IMR-90 (cell line): ENCODE measurements around the gene KCNJ4. TPM values are rescaled to one million over a fixed set of nuclear protein-coding genes. Genes with fewer than 3 reads are reported as not detected.

Source experiments
- ATAC-seq: fragments of 200-7000 bp; cut with Tn5 transposase; 2 replicates; pipeline ENCODE4 v1.9.1; 2020; ENCODE audit warnings: low read depth, mild to moderate bottlenecking, moderate library complexity
- BruUV-seq: library from RNA; stranded (reverse); fragments of 400-500 nt; replicated peaks from 2 replicates; lab custom pipeline; 2021; lab: Mats Ljungman, UMichigan
- CTCF ChIA-PET: fragments of 300-600 bp; formaldehyde crosslinking; extraction: SDS; loops from one replicate; lab custom pipeline; 2021; ENCODE audit warnings: antibody characterized with exemption; lab: Yijun Ruan, JAX
- POLR2A ChIA-PET: fragments of 300-600 bp; sonication (Branson Sonifier 250); formaldehyde crosslinking; loops from one replicate; lab custom pipeline; 2022; ENCODE audit warnings: antibody characterized with exemption; ENCODE audit not compliant: unreplicated experiment; lab: Charles Lee
- DNase-seq: peaks from one replicate; pipeline ENCODE4 v3.0.0; 2013
- H2AFZ ChIP-seq: replicated peaks from 2 replicates; pipeline ENCODE3; 2013; ENCODE audit warnings: low read length, mild to moderate bottlenecking; ENCODE audit not compliant: poor library complexity
- H2AK5ac ChIP-seq: 2 replicates; pipeline ENCODE4 v1.6.1; 2013; ENCODE audit warnings: low read depth, low read length, inconsistent platforms
- H2AK9ac ChIP-seq: replicated peaks from 2 replicates; pipeline ENCODE3; 2013; ENCODE audit warnings: mild to moderate bottlenecking, low read depth, low read length, moderate library complexity; ENCODE audit not compliant: poor library complexity
- H2BK120ac ChIP-seq: 2 replicates; pipeline ENCODE4 v1.6.1; 2013; ENCODE audit warnings: low read depth, low read length, inconsistent platforms
- H2BK15ac ChIP-seq: 3 replicates; pipeline ENCODE4 v1.6.1; 2013; ENCODE audit warnings: low read depth, low read length, inconsistent platforms
- H2BK20ac ChIP-seq: 2 replicates; pipeline ENCODE4 v1.6.1; 2013; ENCODE audit warnings: low read depth, mild to moderate bottlenecking, inconsistent platforms, low read length, moderate library complexity
- H2BK5ac ChIP-seq: 2 replicates; pipeline ENCODE4 v1.6.1; 2013; ENCODE audit warnings: mild to moderate bottlenecking, low read depth, low read length, inconsistent platforms; ENCODE audit not compliant: poor library complexity, severe bottlenecking
- H3K14ac ChIP-seq: replicated peaks from 2 replicates; pipeline ENCODE4 v1.6.1; 2013; ENCODE audit warnings: low read depth, low read length, inconsistent platforms
- H3K18ac ChIP-seq: 2 replicates; pipeline ENCODE4 v1.6.1; 2013; ENCODE audit warnings: low read depth, low read length, control low read depth
- H3K23ac ChIP-seq: 2 replicates; pipeline ENCODE4 v1.6.1; 2013; ENCODE audit warnings: low read depth, low read length, inconsistent platforms
- H3K27ac ChIP-seq: 2 replicates; pipeline ENCODE4 v1.5.1; 2013; ENCODE audit warnings: mild to moderate bottlenecking, control low read depth, low read length; ENCODE audit not compliant: insufficient read depth
- H3K27me3 ChIP-seq: 2 replicates; pipeline ENCODE4 v1.6.1; 2013; ENCODE audit warnings: low read length; ENCODE audit not compliant: control insufficient read depth, insufficient read depth
- H3K36me3 ChIP-seq: 2 replicates; pipeline ENCODE4 v1.6.1; 2013; ENCODE audit warnings: low read length, mixed read lengths; ENCODE audit not compliant: control insufficient read depth, insufficient read depth
- H3K4ac ChIP-seq: 2 replicates; pipeline ENCODE4 v1.6.1; 2013; ENCODE audit warnings: low read depth, low read length, inconsistent platforms
- H3K4me1 ChIP-seq: 2 replicates; pipeline ENCODE4 v1.6.1; 2013; ENCODE audit warnings: low read length, mixed read lengths; ENCODE audit not compliant: control insufficient read depth, insufficient read depth
- H3K4me2 ChIP-seq: 2 replicates; pipeline ENCODE4 v1.6.1; 2013; ENCODE audit warnings: low read depth, mild to moderate bottlenecking, control low read depth, low read length, moderate library complexity
- H3K4me3 ChIP-seq: 2 replicates; pipeline ENCODE4 v1.5.1; 2013; ENCODE audit warnings: low read depth, mild to moderate bottlenecking, control low read depth, low read length, moderate library complexity; ENCODE audit not compliant: insufficient read depth
- H3K56ac ChIP-seq: 2 replicates; pipeline ENCODE4 v1.6.1; 2013; ENCODE audit warnings: low read length, inconsistent platforms; ENCODE audit not compliant: insufficient read depth; ENCODE audit errors: extremely low read depth
- H3K79me1 ChIP-seq, 2 experiments: 2 replicates each; pipeline ENCODE4 v1.6.1; 2013; ENCODE audit warnings: low read length in 2 of 2, inconsistent platforms in 1 of 2, low read depth in 1 of 2
- H3K9ac ChIP-seq: 2 replicates; pipeline ENCODE4 v1.6.1; 2013; ENCODE audit warnings: low read depth, low read length, control low read depth
- H3K9me1 ChIP-seq: 2 replicates; pipeline ENCODE4 v1.6.1; 2013; ENCODE audit warnings: low read length, inconsistent platforms; ENCODE audit not compliant: insufficient read depth
- H3K9me3 ChIP-seq: 2 replicates; pipeline ENCODE4 v1.6.1; 2013; ENCODE audit warnings: low read length; ENCODE audit not compliant: control insufficient read depth, insufficient read depth
- H4K20me1 ChIP-seq: 2 replicates; pipeline ENCODE4 v1.6.1; 2013; ENCODE audit warnings: low read length, inconsistent platforms; ENCODE audit not compliant: insufficient read depth
- H4K5ac ChIP-seq: 2 replicates; pipeline ENCODE4 v1.6.1; 2013; ENCODE audit warnings: mild to moderate bottlenecking, low read depth, low read length, control low read depth
- H4K8ac ChIP-seq, 2 experiments: 2 replicates each; pipeline ENCODE4 v1.6.1; 2013; ENCODE audit warnings: low read depth in 2 of 2, low read length in 2 of 2, control low read depth in 1 of 2, inconsistent platforms in 1 of 2
- H4K91ac ChIP-seq: 2 replicates; pipeline ENCODE4 v1.6.1; 2013; ENCODE audit warnings: low read depth, low read length, inconsistent platforms; ENCODE audit not compliant: insufficient read depth
- BHLHE40 ChIP-seq: fragments of 150-350 bp; IDR thresholded peaks from 2 replicates; pipeline ENCODE4 v1.6.1; 2016; ENCODE audit warnings: mild to moderate bottlenecking, low read depth, low read length
- RFX5 ChIP-seq: IDR thresholded peaks from 2 replicates; pipeline ENCODE4 v1.8.0; 2012; ENCODE audit warnings: low read depth, mild to moderate bottlenecking, low read length, moderate library complexity
- WGBS, 2 experiments: methylation state at CpG; one replicate each; pipeline versions ENCODE4 v1.1.5 to v1.1.7; 2013; ENCODE audit warnings: missing lambda C conversion rate in 2 of 2; ENCODE audit not compliant: insufficient read length in 1 of 2; ENCODE audit errors: extremely low coverage in 2 of 2; 5-methylcytosine and 5-hydroxymethylcytosine counted together
- dilution Hi-C: fragments of 300-500 bp; cut with HindIII; formaldehyde crosslinking; loops from one replicate; pipeline ENCODE4 v1.14.3; 2018; ENCODE audit warnings: low sequenced_read_pairs; ENCODE audit not compliant: unreplicated experiment
- in situ Hi-C: fragments of 300-500 bp; cut with MboI; formaldehyde crosslinking; loops from 3 replicates; pipeline ENCODE4 v1.14.3; 2019; ENCODE audit warnings: low sequenced_read_pairs, inconsistent platforms, mixed read lengths
- intact Hi-C: fragments of 100-400 bp; cut with micrococcal nuclease; formaldehyde crosslinking; loops from 2 replicates; pipeline ENCODE4 v1.10.0; 2022
- polyA plus RNA-seq, 3 experiments: library from polyadenylated mRNA; depleted of rRNA; stranded (reverse); fragments of >200 nt; gene quantifications; 2 replicates each; pipeline ENCODE4 v1.2.3, GENCODE V29; 2012; ENCODE audit warnings: low replicate concordance in 1 of 3
- total RNA-seq: library from RNA; depleted of rRNA; stranded (reverse); fragments of >200 nt; gene quantifications from 2 replicates; pipeline ENCODE4 v1.2.3, GENCODE V29; 2012

The KCNJ4 gene
- total and polyA plus RNA-seq, 2 of the 4 experiments (the other 2 are of a cell fraction) = not detected

GRCh38 chr22:38487946-38488345 lies 32.9 kb upstream of the KCNJ4 start:
- Histone ChIP-seq H3K4ac (no peak overlapping the region), H3K36me3 (peaks cover 64% of the 10 kb centered on the region), H4K20me1 (peaks cover 89% of the 10 kb centered on the region), H2BK120ac (no peak overlapping the region), H4K5ac (no peak overlapping the region), H3K4me3 (no peak overlapping the region), H3K9ac (no peak overlapping the region), H4K8ac (no peak overlapping the region), H3K23ac (no peak overlapping the region; the same call in 1 of the 2 replicates), H3K79me1 (peaks cover 41 to 78% of the 10 kb centered on the region in 2 experiments), H3K9me1 (peaks cover 23% of the 10 kb centered on the region), H4K91ac (no peak overlapping the region), H3K4me2 (no peak overlapping the region), H3K27me3 (no peaks in the 10 kb centered on the region), H2AK9ac (no peak overlapping the region), H3K14ac (no peak overlapping the region), H3K56ac (no peak overlapping the region), H2BK5ac (no peak overlapping the region), H2BK20ac (no peak overlapping the region), H3K4me1 (peaks cover 19% of the 10 kb centered on the region), H2AK5ac (no peak overlapping the region), H2AFZ (no peak overlapping the region), H2BK15ac (no peak overlapping the region), H3K27ac (no peak overlapping the region), H3K9me3 (no peaks in the 10 kb centered on the region), H3K18ac (no peak overlapping the region)
- BruUV-seq = no TSS peak
- TF ChIP-seq BHLHE40 (no peak), RFX5 (no peak)
- ChIA-PET POLR2A (interaction anchor here (0.5 kb wide), 1 partner anchor 466 kb away, joined by 4 read pairs; no protein-coding TSS in a partner anchor), CTCF (no interaction called here)
- ATAC-seq (no peak), DNase-seq (no peak)
- intact Hi-C loops = no loop called here
- dilution Hi-C loops = no loop called here
- in situ Hi-C loops = no loop called here
- WGBS, 2 experiments = no CpG with 5 or more reads among the region's 6 CpGs
